OCI-LY7 (cell line): ENCODE measurements around the gene SLC35G1.

Source experiments
- EZH2phosphoT487 ChIP-seq: fragments of 200-600 bp; sonication (generic); IDR thresholded peaks from 2 replicates; pipeline ENCODE4 v1.6.1; 2018; ENCODE audit warnings: low read depth, borderline replicate concordance, mild to moderate bottlenecking, mixed run types, antibody characterized with exemption, low read length, moderate library complexity, mixed read lengths
- TF ChIP-seq, protein P1 (sequence below): fragments of 200-600 bp; sonication (generic); conservative IDR thresholded peaks from 2 replicates; pipeline ENCODE4 v1.5.1; 2014; ENCODE audit warnings: mild to moderate bottlenecking, antibody characterized with exemption, low read length, moderate library complexity, mixed read lengths

DNA sequence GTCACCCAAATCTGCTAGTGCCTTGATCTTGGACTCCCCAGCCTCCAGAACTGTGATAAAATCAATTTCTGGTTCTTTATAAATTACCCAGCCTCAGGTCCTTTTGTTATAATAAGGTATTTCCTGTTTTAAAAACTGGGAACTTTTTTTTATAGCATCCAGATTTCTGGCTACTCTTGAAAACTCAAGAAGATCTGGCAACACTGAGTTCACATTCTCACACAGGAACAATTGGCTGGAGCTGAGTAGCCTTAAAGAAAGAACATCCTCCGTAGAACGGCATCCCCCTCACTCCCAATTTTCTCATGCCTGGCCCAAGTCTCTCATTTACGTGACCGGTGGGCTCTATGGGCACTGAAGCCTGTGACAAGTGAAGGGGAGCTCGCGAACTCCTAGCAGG, 47.1 kb downstream of the SLC35G1 start:
- TF ChIP-seq, protein P1, sequence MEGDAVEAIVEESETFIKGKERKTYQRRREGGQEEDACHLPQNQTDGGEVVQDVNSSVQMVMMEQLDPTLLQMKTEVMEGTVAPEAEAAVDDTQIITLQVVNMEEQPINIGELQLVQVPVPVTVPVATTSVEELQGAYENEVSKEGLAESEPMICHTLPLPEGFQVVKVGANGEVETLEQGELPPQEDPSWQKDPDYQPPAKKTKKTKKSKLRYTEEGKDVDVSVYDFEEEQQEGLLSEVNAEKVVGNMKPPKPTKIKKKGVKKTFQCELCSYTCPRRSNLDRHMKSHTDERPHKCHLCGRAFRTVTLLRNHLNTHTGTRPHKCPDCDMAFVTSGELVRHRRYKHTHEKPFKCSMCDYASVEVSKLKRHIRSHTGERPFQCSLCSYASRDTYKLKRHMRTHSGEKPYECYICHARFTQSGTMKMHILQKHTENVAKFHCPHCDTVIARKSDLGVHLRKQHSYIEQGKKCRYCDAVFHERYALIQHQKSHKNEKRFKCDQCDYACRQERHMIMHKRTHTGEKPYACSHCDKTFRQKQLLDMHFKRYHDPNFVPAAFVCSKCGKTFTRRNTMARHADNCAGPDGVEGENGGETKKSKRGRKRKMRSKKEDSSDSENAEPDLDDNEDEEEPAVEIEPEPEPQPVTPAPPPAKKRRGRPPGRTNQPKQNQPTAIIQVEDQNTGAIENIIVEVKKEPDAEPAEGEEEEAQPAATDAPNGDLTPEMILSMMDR = no peak
- TF ChIP-seq EZH2phosphoT487 = no peak
